H1 (cell line): ENCODE measurements around the gene IVNS1ABP. TPM values are rescaled to one million over a fixed set of nuclear protein-coding genes. Genes with fewer than 3 reads are reported as not detected.

ENCODE experiments used
- CTBP2 ChIP-seq: IDR thresholded peaks from 2 replicates; pipeline ENCODE4 v1.7.0; 2011; ENCODE audit warnings: borderline replicate concordance, mild to moderate bottlenecking, moderate library complexity, mixed read lengths, low read length; ENCODE audit not compliant: insufficient read depth, insufficient read length
- JUND ChIP-seq: IDR thresholded peaks from 2 replicates; pipeline ENCODE4 v1.6.1; 2011; ENCODE audit warnings: mild to moderate bottlenecking, improper control_type of control experiment, low read length
- KDM5A ChIP-seq: fragments of 200-600 bp; IDR thresholded peaks from 2 replicates; pipeline ENCODE4 v1.7.1; 2012; ENCODE audit warnings: mild to moderate bottlenecking, low read length, inconsistent platforms, mixed read lengths
- PHF8 ChIP-seq: fragments of 200-600 bp; sonication (generic); conservative IDR thresholded peaks from 2 replicates; pipeline ENCODE4 v1.7.1; 2012; ENCODE audit warnings: low read depth, mild to moderate bottlenecking, inconsistent platforms, low read length, moderate library complexity
- TAF1 ChIP-seq: IDR thresholded peaks from 2 replicates; pipeline ENCODE4 v1.6.1; 2011; ENCODE audit warnings: mild to moderate bottlenecking, low read depth, low read length
- TCF12 ChIP-seq: IDR thresholded peaks from 2 replicates; pipeline ENCODE4 v1.6.1; 2011; ENCODE audit warnings: low read depth, mild to moderate bottlenecking, low read length
- polyA plus RNA-seq, 7 experiments: library from polyadenylated mRNA; depleted of rRNA in 3 of 7; stranded (reverse) in 5 of 7; unstranded in 2 of 7; fragments of >200 nt in 5 of 7; fragments of 200-250 nt in 2 of 7; gene quantifications; 1 replicate in 5 of 7; 2 replicates in 1 of 7; 4 replicates in 1 of 7; pipeline versions ENCODE4 v1.2.1 to v1.2.3, GENCODE V29; 2011 to 2013; ENCODE audit warnings: missing spikeins in 2 of 7, mixed read lengths in 2 of 7
- total RNA-seq: library from RNA; stranded (reverse); fragmentation: NEBNext Ultra II Directional; extraction: Animal tissue kit (Norgen Biotek cat#: 25700); gene quantifications from 2 replicates; pipeline ENCODE4 v1.2.1, GENCODE V29; 2021
- TF ChIP-seq, protein P1 (sequence below): IDR thresholded peaks from 2 replicates; pipeline ENCODE4 v1.6.1; 2011; ENCODE audit warnings: low read length, improper control_type of control experiment

Gene IVNS1ABP
- total and polyA plus RNA-seq, 2 of the 8 experiments (the other 6 are each of a cell fraction or from before 2014, with no cell fraction given), result 65.9 to 189 TPM

DNA sequence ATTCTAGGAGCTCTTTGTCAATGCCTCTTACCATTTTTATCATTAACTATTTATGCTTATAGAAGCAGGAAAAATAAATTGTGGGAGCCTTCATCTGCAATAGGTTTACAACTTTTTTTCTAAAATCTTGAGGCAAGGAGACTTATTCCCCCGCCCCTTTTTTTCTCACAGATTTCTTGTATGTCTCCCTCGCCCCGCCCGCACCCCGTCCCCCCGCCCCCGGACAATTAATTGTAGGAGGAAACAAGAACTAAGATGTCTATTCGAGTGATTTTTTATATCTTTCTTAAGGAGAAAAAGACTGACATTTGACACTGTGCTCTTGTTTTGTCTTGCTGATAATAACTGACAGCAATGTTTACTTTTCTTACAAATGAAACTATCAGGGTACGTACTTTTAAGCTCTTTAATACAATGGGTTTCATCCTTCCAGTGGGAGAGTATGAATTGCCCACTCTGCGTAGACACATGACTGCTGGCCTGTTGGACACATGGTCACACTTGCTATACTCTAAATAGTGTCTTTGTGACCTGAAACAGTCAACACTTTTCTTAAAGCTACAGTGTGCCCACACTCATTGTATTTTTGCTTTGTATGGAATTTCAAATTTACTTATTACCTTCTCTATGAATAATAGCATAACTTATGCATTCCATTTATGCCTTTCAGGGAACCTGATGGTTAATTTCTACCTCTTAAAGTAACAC, 1.5 kb upstream of the IVNS1ABP start (continued):
- TF ChIP-seq, protein P1, sequence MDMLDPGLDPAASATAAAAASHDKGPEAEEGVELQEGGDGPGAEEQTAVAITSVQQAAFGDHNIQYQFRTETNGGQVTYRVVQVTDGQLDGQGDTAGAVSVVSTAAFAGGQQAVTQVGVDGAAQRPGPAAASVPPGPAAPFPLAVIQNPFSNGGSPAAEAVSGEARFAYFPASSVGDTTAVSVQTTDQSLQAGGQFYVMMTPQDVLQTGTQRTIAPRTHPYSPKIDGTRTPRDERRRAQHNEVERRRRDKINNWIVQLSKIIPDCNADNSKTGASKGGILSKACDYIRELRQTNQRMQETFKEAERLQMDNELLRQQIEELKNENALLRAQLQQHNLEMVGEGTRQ, result no peak
- no peak for TF ChIP-seq TAF1
- TF ChIP-seq TCF12, result no peak
- TF ChIP-seq JUND, result no peak
- TF ChIP-seq KDM5A, result no peak
- no peak for TF ChIP-seq CTBP2
- TF ChIP-seq PHF8, result no peak
- TF ChIP-seq, all 59 proteins: peak for 0
